Astrocyte (in vitro differentiated cells and primary cell): Measurements from ENCODE around the gene TUBG2. TPM values are rescaled to one million over a fixed set of nuclear protein-coding genes. Genes with fewer than 3 reads are reported as not detected.

Experiments
- DNase-seq: peaks from one replicate; pipeline ENCODE4 v3.0.0-alpha.2; 2010; ENCODE audit warnings: low read depth
- FAIRE-seq: peaks from 2 replicates; lab custom pipeline; 2011; peaks lifted over from hg19 to GRCh38; lab: Jason Lieb, UNC
- H2AFZ ChIP-seq: 2 replicates; pipeline ENCODE4 v1.6.0; 2012; ENCODE audit warnings: low read depth, low read length, inconsistent platforms
- H3K27ac ChIP-seq: 2 replicates; pipeline ENCODE4 v1.5.1; 2011; ENCODE audit warnings: low read depth, low read length, inconsistent platforms
- H3K27me3 ChIP-seq: 2 replicates; pipeline ENCODE4 v1.6.0; 2011; ENCODE audit warnings: low read length, inconsistent platforms; ENCODE audit not compliant: insufficient read depth
- H3K36me3 ChIP-seq: 2 replicates; pipeline ENCODE4 v1.5.1; 2011; ENCODE audit warnings: low read length, inconsistent platforms; ENCODE audit not compliant: insufficient read depth
- H3K4me1 ChIP-seq: 2 replicates; pipeline ENCODE4 v1.5.1; 2011; ENCODE audit warnings: low read length, inconsistent platforms; ENCODE audit not compliant: insufficient read depth
- H3K4me2 ChIP-seq: 2 replicates; pipeline ENCODE4 v1.6.0; 2012; ENCODE audit warnings: low read length, inconsistent platforms
- H3K4me3 ChIP-seq: 2 replicates; pipeline ENCODE4 v1.5.1; 2011; ENCODE audit warnings: low read depth, mild to moderate bottlenecking, low read length, inconsistent platforms; ENCODE audit not compliant: insufficient read depth
- H3K79me2 ChIP-seq: 2 replicates; pipeline ENCODE4 v1.6.0; 2012; ENCODE audit warnings: mild to moderate bottlenecking, low read length, inconsistent platforms; ENCODE audit not compliant: insufficient read depth
- H3K9ac ChIP-seq: 2 replicates; pipeline ENCODE4 v1.6.0; 2012; ENCODE audit warnings: mild to moderate bottlenecking, low read length, inconsistent platforms
- H3K9me3 ChIP-seq: 2 replicates; pipeline ENCODE4 v1.5.1; 2012; ENCODE audit warnings: low read depth, mild to moderate bottlenecking, low read length, inconsistent platforms; ENCODE audit not compliant: insufficient read depth
- H4K20me1 ChIP-seq: 2 replicates; pipeline ENCODE4 v1.6.0; 2012; ENCODE audit warnings: low read length, inconsistent platforms; ENCODE audit not compliant: insufficient read depth
- H3K27ac Mint-ChIP-seq: one replicate; pipeline ENCODE4 v1.8.0; 2021; ENCODE audit warnings: mild to moderate bottlenecking, mixed read lengths; ENCODE audit not compliant: unreplicated experiment
- H3K27me3 Mint-ChIP-seq: one replicate; pipeline ENCODE4 v1.8.0; 2021; ENCODE audit warnings: low read depth, mixed read lengths; ENCODE audit not compliant: unreplicated experiment
- H3K36me3 Mint-ChIP-seq: one replicate; pipeline ENCODE4 v1.8.0; 2021; ENCODE audit warnings: low read depth, mixed read lengths; ENCODE audit not compliant: unreplicated experiment
- H3K4me1 Mint-ChIP-seq: one replicate; pipeline ENCODE4 v1.8.0; 2021; ENCODE audit warnings: low read depth, mixed read lengths; ENCODE audit not compliant: unreplicated experiment
- H3K4me3 Mint-ChIP-seq: one replicate; pipeline ENCODE4 v1.8.0; 2021; ENCODE audit warnings: mild to moderate bottlenecking, moderate library complexity, mixed read lengths; ENCODE audit not compliant: unreplicated experiment
- H3K9me3 Mint-ChIP-seq: one replicate; pipeline ENCODE4 v1.8.0; 2021; ENCODE audit warnings: mild to moderate bottlenecking, mixed read lengths; ENCODE audit not compliant: unreplicated experiment
- CTCF ChIP-seq: IDR thresholded peaks from 2 replicates; pipeline ENCODE4 v1.5.1; 2011; ENCODE audit warnings: low read depth, mild to moderate bottlenecking, inconsistent platforms, low read length, moderate library complexity; ENCODE audit not compliant: insufficient read depth
- EZH2 ChIP-seq: IDR thresholded peaks from 2 replicates; pipeline ENCODE4 v1.6.1; 2012; ENCODE audit warnings: mild to moderate bottlenecking, low read length, inconsistent platforms; ENCODE audit not compliant: insufficient read depth
- total RNA-seq: library from RNA; stranded (reverse); gene quantifications from 2 replicates; pipeline ENCODE4 v1.2.1, GENCODE V29; 2021

Gene TUBG2
- total RNA-seq, 1 donor from 2014 or later, result 14.4 TPM

DNA sequence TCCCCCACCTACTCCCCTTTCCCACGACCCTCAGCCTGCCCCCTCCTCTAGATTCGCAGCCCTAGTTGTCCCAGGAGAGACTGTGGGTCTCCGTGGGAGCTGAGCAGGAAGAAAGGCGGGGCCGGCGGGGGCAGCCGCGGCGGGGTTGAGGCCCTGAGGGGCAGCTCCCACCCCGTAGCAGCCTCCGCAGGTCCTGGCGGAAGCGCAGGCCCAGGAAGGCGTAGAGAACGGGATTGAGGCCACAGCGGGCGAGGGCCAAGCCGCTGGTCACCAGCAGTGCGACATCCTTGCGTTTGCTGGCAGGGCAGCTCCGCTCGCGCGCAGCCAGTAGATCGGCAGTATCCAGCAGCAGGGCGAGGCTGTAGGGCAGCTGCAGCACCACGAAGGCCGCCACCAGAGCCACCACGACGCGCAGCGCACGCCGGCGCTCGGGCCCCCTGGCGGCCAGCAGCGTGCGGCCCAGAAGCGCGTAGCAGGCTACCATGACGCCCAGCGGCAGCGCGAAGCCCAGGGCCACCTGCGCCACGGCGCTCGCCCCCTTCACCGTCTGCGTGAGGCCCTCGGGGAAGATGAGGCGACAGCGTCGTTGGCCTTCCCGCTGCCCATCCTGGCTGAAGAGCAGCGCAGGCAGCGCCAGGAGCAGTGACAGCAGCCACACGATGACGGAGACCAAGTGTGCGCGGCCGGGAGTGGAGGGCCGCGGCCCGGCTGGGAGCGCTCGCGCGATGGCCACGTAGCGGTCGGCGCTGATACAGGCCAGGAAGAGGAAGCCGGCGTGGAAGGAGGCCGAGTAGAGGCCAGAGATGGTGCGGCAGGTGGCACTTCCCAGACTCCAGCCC, 20.6 kb downstream of the TUBG2 start:
- H3K4me3 ChIP-seq, result no peak overlapping the region
- Mint-ChIP-seq H3K9me3 (no peaks in the 10 kb centered on the region), H3K27ac (peak overlapping the region; percentile 72), H3K4me1 (peaks cover 15% of the 10 kb centered on the region), H3K4me3 (peak overlapping the region; percentile 60), H3K36me3 (peaks cover 1% of the 10 kb centered on the region), H3K27me3 (no peaks in the 10 kb centered on the region)
- H2AFZ ChIP-seq, result peak overlapping the region; percentile 85
- peaks cover 52% of the 10 kb centered on the region for H3K4me1 ChIP-seq
- peak; percentile 65 for DNase-seq
- peak overlapping the region; percentile 87 for H3K4me2 ChIP-seq
- peak overlapping the region; percentile 31 for H3K27ac ChIP-seq
- H3K36me3 ChIP-seq, result no peaks in the 10 kb centered on the region
- H3K9ac ChIP-seq, result peak overlapping the region; percentile 57
- H3K27me3 ChIP-seq, result peaks cover 7% of the 10 kb centered on the region
- H3K79me2 ChIP-seq, result peaks cover 17% of the 10 kb centered on the region
- H3K9me3 ChIP-seq, result no peaks in the 10 kb centered on the region
- peaks cover 19% of the 10 kb centered on the region for H4K20me1 ChIP-seq
- FAIRE-seq, result no peak
- TF ChIP-seq EZH2 (peak; percentile 29), CTCF (peak; percentile 33)

GRCh38 chr17:42680331-42680808, 21.3 kb downstream of the TUBG2 start:
- Mint-ChIP-seq H3K9me3 (no peaks in the 10 kb centered on the region), H3K36me3 (peaks cover 1% of the 10 kb centered on the region), H3K4me3 (peak overlapping the region; percentile 36), H3K4me1 (peaks cover 15% of the 10 kb centered on the region), H3K27me3 (no peaks in the 10 kb centered on the region), H3K27ac (peak overlapping the region; percentile 88)
- Histone ChIP-seq H3K4me1 (peaks cover 48% of the 10 kb centered on the region), H3K4me2 (peak overlapping the region; percentile 87), H3K27ac (no peak overlapping the region), H3K27me3 (peaks cover 11% of the 10 kb centered on the region), H4K20me1 (peaks cover 14% of the 10 kb centered on the region), H3K36me3 (no peaks in the 10 kb centered on the region), H3K9me3 (peaks cover 5% of the 10 kb centered on the region), H3K9ac (peak overlapping the region; percentile 57), H3K79me2 (peaks cover 12% of the 10 kb centered on the region), H2AFZ (peak overlapping the region; percentile 85), H3K4me3 (no peak overlapping the region)
- TF ChIP-seq EZH2 (peak; percentile 24), CTCF (no peak)
- FAIRE-seq, result no peak
- DNase-seq, result no peak
